SH-SY5Y (cell line): Measurements from ENCODE around the gene LIPT1.

Source experiments
- GATA2 ChIP-seq: IDR thresholded peaks from 2 replicates; pipeline ENCODE4 v1.6.1; 2011; ENCODE audit warnings: mild to moderate bottlenecking, low read depth, low read length
- GATA3 ChIP-seq: IDR thresholded peaks from 2 replicates; pipeline ENCODE4 v1.6.1; 2011; ENCODE audit warnings: low read depth, mild to moderate bottlenecking, low read length, moderate library complexity

LIPT1 gene

DNA sequence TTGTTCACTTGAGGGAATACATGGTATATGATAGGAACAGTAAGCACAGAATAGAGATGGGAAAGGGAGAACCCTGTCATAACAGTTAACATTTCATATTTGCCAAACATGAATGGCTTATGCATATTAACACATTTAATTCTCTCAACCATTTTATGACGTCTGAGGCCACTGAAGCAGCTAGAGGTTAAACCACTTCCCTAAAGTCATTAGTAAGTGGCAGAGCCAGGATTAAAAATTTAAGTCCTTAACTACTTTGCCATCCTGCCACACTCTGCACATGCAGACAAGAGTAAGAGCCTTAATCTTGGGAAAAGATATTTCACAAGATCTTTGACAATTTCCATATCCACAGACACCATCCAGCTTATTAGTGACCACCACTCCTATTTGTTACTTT is 2.1 kb downstream of the LIPT1 start:
- TF ChIP-seq GATA2 (no peak), GATA3 (no peak)

DNA sequence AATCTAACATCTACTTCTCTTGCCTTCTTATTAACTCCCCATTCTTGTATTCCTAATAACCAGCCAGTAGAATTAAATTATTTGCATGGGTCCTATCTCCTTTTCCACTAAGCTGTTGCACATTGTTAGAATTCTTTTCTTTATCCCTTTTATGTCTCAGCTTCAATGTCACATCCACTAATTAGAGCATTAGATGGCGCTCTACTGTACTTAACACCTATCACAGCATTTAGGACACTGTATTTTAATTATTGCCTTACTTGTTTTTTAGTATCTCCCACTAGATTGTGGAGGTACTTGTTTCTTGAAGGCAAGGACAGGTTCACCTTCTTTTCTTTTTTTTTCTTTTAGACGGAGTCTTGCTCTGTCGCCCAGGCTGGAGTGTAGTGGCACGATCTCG is 3.8 kb downstream of the LIPT1 start:
- TF ChIP-seq GATA3 (no peak), GATA2 (no peak)

DNA sequence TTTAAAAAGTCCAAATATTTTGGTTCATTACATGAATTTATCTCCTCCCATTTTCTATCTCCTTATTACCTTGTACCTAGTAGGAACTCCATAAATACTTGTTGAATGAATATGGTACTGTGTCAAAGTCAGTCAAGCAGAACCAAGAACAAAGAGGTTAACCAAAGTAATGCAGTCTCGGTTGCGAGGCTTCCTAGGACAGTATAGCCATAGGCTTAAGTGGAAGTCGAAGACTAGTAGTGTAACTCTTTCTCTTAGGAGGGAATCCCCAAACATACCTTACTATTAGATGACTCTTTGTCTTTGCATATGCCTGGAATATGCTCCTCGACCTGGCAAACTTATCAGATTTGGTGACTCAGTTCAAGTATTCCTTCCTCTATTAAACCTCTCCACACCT is 4.8 kb downstream of the LIPT1 start:
- no peak for TF ChIP-seq GATA2
- no peak for TF ChIP-seq GATA3

DNA sequence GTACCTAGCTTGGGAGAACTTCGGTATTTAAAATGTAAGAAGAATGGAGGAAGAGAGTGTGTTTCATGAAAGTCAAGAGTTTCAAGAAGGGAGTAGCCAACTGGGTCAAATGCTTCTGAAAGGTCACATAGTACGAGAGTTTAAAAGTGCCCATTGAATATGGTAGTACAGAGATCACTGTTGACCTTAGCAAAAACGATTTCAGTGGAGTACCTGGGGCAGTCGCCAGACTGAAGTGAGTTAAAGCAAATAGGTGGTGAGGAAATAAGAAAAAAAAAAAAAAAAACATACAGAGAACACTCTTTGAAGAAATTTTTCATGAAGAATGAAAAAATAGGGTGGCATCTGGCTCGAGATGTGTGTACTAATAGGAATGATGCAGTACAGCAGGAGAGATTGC is 11.5 kb downstream of the LIPT1 start:
- no peak for TF ChIP-seq GATA3
- TF ChIP-seq GATA2 = no peak

DNA sequence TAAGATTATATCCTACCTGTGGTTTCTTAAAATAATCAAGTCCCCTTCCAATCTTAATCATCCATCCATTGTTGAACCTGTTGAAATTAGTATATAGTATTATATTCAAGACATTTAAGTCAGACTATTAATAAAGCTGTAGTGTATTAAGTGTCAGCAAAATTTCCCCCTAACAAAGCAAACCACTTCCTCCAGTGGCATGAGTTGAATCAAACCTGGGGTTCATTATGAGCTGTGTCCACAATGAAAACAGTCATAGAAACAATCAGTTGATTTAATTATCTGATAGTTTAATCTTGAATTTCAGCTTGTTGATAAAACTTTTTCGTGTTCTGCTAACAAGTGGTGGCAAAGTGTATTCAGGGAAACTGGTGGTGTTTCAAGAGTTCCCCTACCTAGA is 14.8 kb downstream of the LIPT1 start:
- TF ChIP-seq GATA3 (no peak), GATA2 (no peak)

DNA sequence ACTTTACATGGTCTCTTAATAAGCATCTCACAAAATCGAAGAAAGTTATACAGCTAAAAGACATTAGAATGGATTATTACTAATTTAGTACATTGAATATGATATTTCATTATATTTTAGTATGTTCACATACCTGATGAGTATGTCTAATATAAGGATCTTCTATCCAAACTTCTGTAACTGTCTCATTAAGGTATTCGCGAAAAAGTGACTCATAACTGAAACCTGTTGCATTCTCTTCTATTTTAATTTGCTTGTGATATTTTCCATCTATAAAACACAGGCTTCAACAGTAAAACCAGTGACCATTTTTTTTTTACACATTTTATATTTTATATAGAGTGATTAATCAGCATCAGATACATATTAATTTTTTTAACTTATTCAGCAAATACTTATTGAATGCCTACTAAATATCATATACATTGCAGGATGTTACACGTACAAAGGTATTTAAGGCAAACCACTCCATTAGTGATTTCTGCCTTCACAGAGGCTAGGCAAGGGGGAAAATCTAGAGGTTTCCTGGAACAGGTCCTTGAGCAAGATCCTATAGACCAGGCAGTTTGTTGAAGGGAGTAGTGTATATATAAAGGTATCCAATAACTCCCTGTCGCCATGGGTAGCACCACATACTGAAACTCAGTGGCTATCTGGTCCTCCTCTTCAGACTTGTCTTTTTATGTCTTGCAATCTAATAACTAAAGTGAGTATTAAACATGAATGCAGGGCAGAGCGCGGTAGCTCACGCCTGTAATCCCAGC is 16.8 kb downstream of the LIPT1 start:
- TF ChIP-seq GATA2 (no peak), GATA3 (no peak)

DNA sequence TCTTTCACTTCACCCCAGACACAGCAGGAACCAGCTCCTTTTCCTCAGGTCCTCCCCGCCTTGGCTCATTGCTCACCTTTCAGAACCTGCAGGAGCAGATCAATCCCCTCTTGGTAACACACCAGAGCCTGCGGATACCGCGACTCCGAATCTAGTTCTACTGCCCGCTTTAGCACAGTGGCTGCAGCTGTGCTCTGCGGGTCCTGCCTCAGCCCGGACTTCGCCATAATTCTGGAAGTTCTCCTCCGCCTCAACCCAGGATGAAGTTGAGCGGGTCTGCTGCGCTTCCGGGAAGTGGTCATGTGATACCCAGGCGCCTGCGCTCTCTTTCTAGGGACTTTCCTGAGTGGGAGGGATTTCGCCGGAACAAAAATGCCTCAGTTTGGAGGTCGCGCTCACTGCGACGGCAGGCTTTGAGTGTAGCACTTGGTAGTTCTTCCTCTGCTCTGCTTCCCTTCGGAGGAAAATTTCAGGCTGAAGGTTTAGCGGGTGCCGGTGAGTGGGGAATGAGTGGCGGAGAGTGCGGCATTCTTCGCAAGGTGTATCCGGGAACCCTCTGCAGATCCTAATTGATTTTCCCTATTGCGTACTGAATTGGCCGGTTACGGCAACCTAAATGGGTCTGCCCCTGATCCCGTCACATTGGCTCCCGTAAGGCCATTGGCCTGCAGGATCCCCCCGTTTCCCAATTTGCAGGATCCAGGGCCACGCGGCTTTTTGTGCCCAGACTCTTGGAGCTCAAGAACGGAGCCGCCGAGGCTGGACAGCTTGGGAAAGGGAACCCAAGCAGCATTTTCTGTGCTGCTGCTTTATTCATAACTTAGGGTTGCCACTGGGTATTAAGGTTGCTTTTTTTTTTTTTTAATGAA is 26.2 kb downstream of the LIPT1 start, which contains the start of the genes MITD1 and MRPL30:
TSS of gene MITD1 (minus strand) at position 304 of the 869 bp plus-strand sequence. CDS start at position 227, 77 bp downstream.
TSS of gene MRPL30 (plus strand) at position 430 of the 869 bp plus-strand sequence. CDS start 5,020 bp downstream, outside the sequence.
- TF ChIP-seq GATA3 (no peak), GATA2 (no peak)

DNA sequence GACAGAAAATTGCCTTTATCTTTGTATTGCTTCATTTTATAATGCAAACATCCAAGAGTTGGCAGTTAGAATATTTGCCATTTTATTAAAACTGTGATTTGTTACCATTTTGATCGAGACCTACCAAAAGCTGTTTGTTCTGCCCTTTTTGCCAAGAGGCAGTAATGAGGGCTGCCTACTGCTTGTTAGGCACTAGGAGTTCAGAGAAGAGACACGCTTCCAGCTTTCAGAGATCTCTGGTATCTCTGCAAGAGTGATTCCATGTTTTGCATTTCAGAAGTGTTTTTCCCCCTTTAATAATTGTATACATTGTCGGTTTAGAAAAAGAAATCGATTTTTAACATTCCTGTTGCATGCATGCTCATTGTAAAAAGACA is 26.8 kb downstream of the LIPT1 start:
- TF ChIP-seq GATA2 (no peak), GATA3 (no peak)

DNA sequence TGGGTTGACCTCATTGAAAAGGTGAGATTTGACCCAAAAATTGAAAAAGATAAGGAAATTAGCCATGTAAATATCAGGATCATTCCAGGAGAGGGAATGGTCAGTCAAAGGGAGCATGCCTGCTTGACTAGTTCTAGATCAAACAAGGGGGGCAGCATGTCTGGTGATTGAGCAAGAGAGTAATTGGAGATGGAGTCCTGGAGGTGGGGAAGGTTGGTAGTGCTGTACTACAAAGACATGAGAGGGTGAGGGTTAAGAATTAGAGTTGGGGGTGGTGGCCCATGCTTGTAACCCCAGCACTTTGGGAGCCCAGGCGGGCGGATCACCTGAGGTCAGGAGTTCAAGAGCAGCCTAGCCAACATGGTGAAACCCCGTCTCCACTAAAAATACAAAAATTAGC is 28.3 kb downstream of the LIPT1 start:
- TF ChIP-seq GATA2 = no peak
- TF ChIP-seq GATA3 = no peak

DNA sequence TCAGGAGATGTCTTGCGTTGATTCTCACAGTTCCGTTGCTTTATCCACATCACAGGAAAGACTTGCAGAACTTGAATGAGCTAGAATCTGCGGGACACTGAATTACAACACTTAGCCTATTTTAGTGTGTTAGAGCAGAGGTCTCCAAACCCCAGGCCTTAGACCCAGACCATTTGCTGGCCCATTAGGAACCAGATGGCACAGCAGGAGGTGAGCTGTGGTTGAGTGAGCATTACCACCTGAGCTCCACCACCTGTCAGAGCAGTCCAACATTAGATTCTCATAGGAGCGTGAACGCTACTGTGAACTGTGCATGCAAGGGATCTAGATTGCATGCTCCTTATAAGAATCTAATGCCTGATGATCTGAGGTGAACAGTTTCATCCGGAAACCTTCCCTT is 30.0 kb downstream of the LIPT1 start:
- TF ChIP-seq GATA3 = no peak
- TF ChIP-seq GATA2 = no peak

DNA sequence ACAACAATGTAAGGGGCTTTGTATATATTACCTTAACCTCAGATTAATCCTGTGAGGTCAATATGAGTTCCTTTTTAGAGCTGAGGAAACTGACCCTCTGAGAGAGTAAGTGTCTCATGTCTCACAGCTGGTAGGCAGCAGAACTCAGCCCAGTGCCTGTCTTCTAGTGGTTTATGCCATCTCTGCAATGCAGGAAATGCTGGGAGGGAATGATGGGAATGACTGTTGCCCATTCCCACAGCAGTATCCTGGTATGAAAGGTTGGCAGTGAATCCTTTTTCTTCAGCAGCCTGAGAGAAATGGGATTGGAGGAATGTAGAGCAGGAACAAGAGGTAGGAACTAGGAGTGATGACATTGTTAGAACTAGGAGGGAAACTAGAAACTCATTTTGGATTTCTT is 32.2 kb downstream of the LIPT1 start:
- TF ChIP-seq GATA2 (no peak), GATA3 (no peak)

DNA sequence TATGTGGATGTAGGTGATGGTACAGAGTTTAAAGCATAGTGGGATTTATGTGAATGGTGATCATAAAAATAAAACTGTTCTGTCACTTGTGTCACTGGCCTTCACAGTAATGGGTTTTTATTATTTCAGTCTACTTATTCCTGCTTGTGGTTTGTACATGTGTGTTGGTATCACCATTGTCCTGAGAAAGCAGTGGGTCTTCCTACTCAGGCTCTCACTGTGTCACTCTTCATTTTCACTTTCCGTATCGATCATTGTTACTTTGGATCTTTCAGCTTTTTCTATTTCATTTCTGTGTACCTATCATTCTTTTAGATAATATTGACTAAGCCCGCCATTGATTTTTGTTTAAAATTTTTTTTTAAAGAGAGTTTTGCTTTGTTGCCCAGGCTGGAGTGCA is 33.6 kb downstream of the LIPT1 start:
- TF ChIP-seq GATA2 (no peak), GATA3 (no peak)

DNA sequence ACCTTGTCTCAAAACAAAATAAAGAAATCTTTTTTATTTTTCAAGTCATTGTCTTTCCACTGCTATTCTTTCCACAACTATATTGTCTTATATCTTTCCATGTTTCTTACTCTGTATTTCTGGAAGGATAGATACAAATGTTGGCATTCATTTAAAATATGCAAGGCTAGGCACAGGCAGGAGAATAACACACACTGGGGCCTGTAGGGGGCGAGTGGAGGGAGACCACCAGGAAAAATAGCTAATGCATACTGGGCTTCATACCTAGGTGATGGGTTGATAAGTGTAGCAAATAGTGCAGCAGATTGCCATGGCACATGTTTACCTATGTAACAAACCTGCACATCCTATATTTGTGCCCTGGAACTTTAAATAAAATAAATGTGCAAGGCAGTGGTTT is 35.8 kb downstream of the LIPT1 start:
- TF ChIP-seq GATA2 (no peak), GATA3 (no peak)

DNA sequence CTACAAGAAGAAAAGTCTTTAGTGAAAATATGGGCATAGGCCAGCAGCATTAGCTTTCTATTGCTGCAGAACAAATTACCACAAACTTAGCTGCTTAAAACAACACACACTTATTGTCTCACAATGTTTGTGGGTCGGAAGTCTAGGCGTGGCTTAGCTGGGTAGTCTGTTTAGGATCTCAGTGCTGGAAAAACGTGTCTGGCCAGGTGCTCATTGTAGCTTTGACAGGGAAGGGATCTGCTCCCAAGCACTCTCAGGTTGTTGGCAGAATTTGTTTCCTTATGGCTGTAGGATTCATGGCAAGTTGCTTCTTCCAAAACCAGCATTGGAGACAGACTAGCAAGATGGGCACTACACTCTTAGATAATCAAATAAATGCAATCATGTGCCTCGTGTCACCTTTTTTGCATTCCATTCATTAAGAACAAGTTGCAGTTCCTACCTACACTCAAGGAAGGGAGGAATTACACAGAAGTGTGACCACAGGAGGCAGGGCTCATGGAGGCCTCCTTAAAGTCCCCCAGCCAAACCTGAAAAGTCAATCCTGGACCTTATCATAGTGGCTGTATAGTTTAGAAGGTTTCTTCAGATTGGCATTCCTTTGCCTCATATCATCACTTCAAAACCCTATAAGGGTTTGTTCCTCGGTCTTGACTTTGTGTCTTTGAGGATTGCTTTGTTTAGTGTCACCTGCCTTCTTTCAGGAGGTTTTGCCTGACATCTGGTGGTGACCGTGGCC is 43.5 kb downstream of the LIPT1 start:
- TF ChIP-seq GATA3 (no peak), GATA2 (no peak)
